H9 (cell line): Measurements from ENCODE around the gene ATP8A1. TPM values are rescaled to one million over a fixed set of nuclear protein-coding genes. Genes with fewer than 3 reads are reported as not detected.

ENCODE experiments used
- DNase-seq: peaks from one replicate; pipeline ENCODE4 v3.0.0-alpha.2; 2017
- H2AFZ ChIP-seq: one replicate; pipeline ENCODE4 v1.6.1; 2013; ENCODE audit warnings: mild to moderate bottlenecking, low read length, control low read depth, moderate library complexity
- H2AK5ac ChIP-seq: 2 replicates; pipeline ENCODE4 v1.6.1; 2013; ENCODE audit warnings: low read length, control low read depth, mixed read lengths; ENCODE audit not compliant: insufficient read length
- H2BK120ac ChIP-seq: one replicate; pipeline ENCODE4 v1.6.1; 2013; ENCODE audit warnings: low read depth, mild to moderate bottlenecking, low read length, control low read depth, inconsistent platforms; ENCODE audit not compliant: poor library complexity, severe bottlenecking
- H2BK12ac ChIP-seq: 2 replicates; pipeline ENCODE4 v1.6.1; 2013; ENCODE audit warnings: low read length, control low read depth, mixed read lengths, low read depth; ENCODE audit not compliant: insufficient read length
- H2BK15ac ChIP-seq: 2 replicates; pipeline ENCODE4 v1.6.1; 2013; ENCODE audit warnings: low read depth, low read length, control low read depth
- H2BK20ac ChIP-seq: one replicate; pipeline ENCODE4 v1.6.1; 2013; ENCODE audit warnings: low read depth, mild to moderate bottlenecking, low read length, control low read depth, inconsistent platforms; ENCODE audit not compliant: poor library complexity, severe bottlenecking
- H2BK5ac ChIP-seq: 2 replicates; pipeline ENCODE4 v1.6.1; 2013; ENCODE audit warnings: low read length, control low read depth, mixed read lengths; ENCODE audit not compliant: insufficient read length
- H3K14ac ChIP-seq: 2 replicates; pipeline ENCODE4 v1.6.1; 2013; ENCODE audit warnings: low read length, control low read depth; ENCODE audit not compliant: insufficient read depth
- H3K18ac ChIP-seq: 2 replicates; pipeline ENCODE4 v1.6.1; 2013; ENCODE audit warnings: low read depth, mild to moderate bottlenecking, mixed read lengths, low read length, control low read depth; ENCODE audit not compliant: insufficient read length
- H3K23ac ChIP-seq: 2 replicates; pipeline ENCODE4 v1.6.1; 2013; ENCODE audit warnings: low read length, control low read depth, mixed read lengths, low read depth; ENCODE audit not compliant: insufficient read length
- H3K23me2 ChIP-seq: 2 replicates; pipeline ENCODE4 v1.6.1; 2013; ENCODE audit warnings: low read depth, mild to moderate bottlenecking, mixed read lengths, low read length, control low read depth; ENCODE audit not compliant: insufficient read length, poor library complexity, severe bottlenecking
- H3K27ac ChIP-seq: 2 replicates; pipeline ENCODE4 v1.5.1; 2013; ENCODE audit warnings: low read length, control low read depth, mixed read lengths, low read depth; ENCODE audit not compliant: insufficient read length
- H3K27me3 ChIP-seq: 2 replicates; pipeline ENCODE4 v1.6.1; 2013; ENCODE audit warnings: low read length, control low read depth, inconsistent platforms; ENCODE audit not compliant: insufficient read depth
- H3K4ac ChIP-seq: 2 replicates; pipeline ENCODE4 v1.6.1; 2013; ENCODE audit warnings: low read depth, mild to moderate bottlenecking, control low read depth, inconsistent platforms, low read length, moderate library complexity
- H3K4me1 ChIP-seq: 2 replicates; pipeline ENCODE4 v1.6.1; 2013; ENCODE audit warnings: low read length, control low read depth, inconsistent platforms; ENCODE audit not compliant: insufficient read depth
- H3K4me2 ChIP-seq: 2 replicates; pipeline ENCODE4 v1.6.1; 2013; ENCODE audit warnings: low read length, control low read depth, mixed read lengths; ENCODE audit not compliant: insufficient read length, insufficient read depth
- H3K56ac ChIP-seq: 2 replicates; pipeline ENCODE4 v1.6.1; 2013; ENCODE audit warnings: low read depth, mild to moderate bottlenecking, mixed read lengths, low read length, control low read depth; ENCODE audit not compliant: insufficient read length
- H3K79me1 ChIP-seq: 2 replicates; pipeline ENCODE4 v1.6.1; 2013; ENCODE audit warnings: low read depth, mild to moderate bottlenecking, moderate library complexity, low read length, control low read depth, inconsistent platforms; ENCODE audit not compliant: insufficient read depth, poor library complexity, severe bottlenecking
- H3K79me2 ChIP-seq: 2 replicates; pipeline ENCODE4 v1.6.1; 2013; ENCODE audit warnings: low read length, control low read depth, inconsistent platforms; ENCODE audit not compliant: insufficient read depth
- H3K9ac ChIP-seq: 2 replicates; pipeline ENCODE4 v1.6.1; 2013; ENCODE audit warnings: low read length, control low read depth, mixed read lengths; ENCODE audit not compliant: insufficient read length; ENCODE audit errors: extremely low read depth
- H3K9me3 ChIP-seq: one replicate; pipeline ENCODE4 v1.6.1; 2013; ENCODE audit warnings: low read depth, low read length, inconsistent platforms; ENCODE audit not compliant: control insufficient read depth
- H3T11ph ChIP-seq: one replicate; pipeline ENCODE4 v1.6.1; 2013; ENCODE audit warnings: mild to moderate bottlenecking, low read length, control low read depth, inconsistent platforms
- H4K20me1 ChIP-seq: one replicate; pipeline ENCODE4 v1.6.1; 2013; ENCODE audit not compliant: control insufficient read depth, insufficient read length, insufficient read depth
- H4K5ac ChIP-seq: 2 replicates; pipeline ENCODE4 v1.6.1; 2013; ENCODE audit warnings: low read depth, mild to moderate bottlenecking, mixed read lengths, low read length, control low read depth; ENCODE audit not compliant: insufficient read length
- H4K8ac ChIP-seq: replicated peaks from 2 replicates; pipeline ENCODE4 v1.6.1; 2013; ENCODE audit warnings: low read length, control low read depth, mixed read lengths, low read depth; ENCODE audit not compliant: insufficient read length
- H4K91ac ChIP-seq: 2 replicates; pipeline ENCODE4 v1.6.1; 2013; ENCODE audit warnings: low read depth, mild to moderate bottlenecking, moderate library complexity, mixed read lengths, low read length, control low read depth; ENCODE audit not compliant: insufficient read length
- H3K27ac Mint-ChIP-seq, 3 experiments: 2 replicates in 2 of 3; 3 replicates in 1 of 3; pipeline ENCODE4 v1.8.0; 2020 to 2021; ENCODE audit warnings: mixed read lengths in 3 of 3, mild to moderate bottlenecking in 1 of 3, moderate library complexity in 1 of 3
- H3K27me3 Mint-ChIP-seq: 2 replicates; pipeline ENCODE4 v1.8.0; 2021; ENCODE audit warnings: low read depth, mild to moderate bottlenecking, moderate library complexity, mixed read lengths
- H3K36me3 Mint-ChIP-seq, 3 experiments: 2 replicates in 2 of 3; 3 replicates in 1 of 3; pipeline ENCODE4 v1.8.0; 2020 to 2021; ENCODE audit warnings: low read depth in 3 of 3, mixed read lengths in 3 of 3; ENCODE audit not compliant: insufficient read depth in 1 of 3
- H3K4me1 Mint-ChIP-seq, 2 experiments: 2 replicates each; pipeline ENCODE4 v1.8.0; 2020; ENCODE audit warnings: mixed read lengths in 2 of 2
- H3K4me3 Mint-ChIP-seq, 2 experiments: 2 replicates in 1 of 2; 3 replicates in 1 of 2; pipeline ENCODE4 v1.8.0; 2020 to 2021; ENCODE audit warnings: mild to moderate bottlenecking in 2 of 2, mixed read lengths in 2 of 2, moderate library complexity in 1 of 2
- H3K9me3 Mint-ChIP-seq, 2 experiments: 2 replicates in 1 of 2; 3 replicates in 1 of 2; pipeline ENCODE4 v1.8.0; 2020; ENCODE audit warnings: mild to moderate bottlenecking in 2 of 2, mixed read lengths in 2 of 2, moderate library complexity in 1 of 2
- CTCF ChIP-seq: fragments of 200-600 bp; sonication (generic); conservative IDR thresholded peaks from 3 replicates; pipeline ENCODE4 v1.8.0; 2021; ENCODE audit warnings: antibody characterized with exemption, mild to moderate bottlenecking
- WGBS: extraction: QIAGEN DNeasy Blood & Tissue Kit; methylation state at CpG from one replicate; pipeline ENCODE4 v1.1.7; 2013; ENCODE audit warnings: missing lambda C conversion rate, low lambda C conversion rate, mixed read lengths; ENCODE audit not compliant: insufficient read length; ENCODE audit errors: extremely low coverage; 5-methylcytosine and 5-hydroxymethylcytosine counted together
- total RNA-seq: library from RNA; stranded (reverse); gene quantifications from 2 replicates; pipeline ENCODE4 v1.2.1, GENCODE V29; 2021

Gene ATP8A1
- total RNA-seq, 1 experiment from 2014 or later = 5.1 TPM

DNA sequence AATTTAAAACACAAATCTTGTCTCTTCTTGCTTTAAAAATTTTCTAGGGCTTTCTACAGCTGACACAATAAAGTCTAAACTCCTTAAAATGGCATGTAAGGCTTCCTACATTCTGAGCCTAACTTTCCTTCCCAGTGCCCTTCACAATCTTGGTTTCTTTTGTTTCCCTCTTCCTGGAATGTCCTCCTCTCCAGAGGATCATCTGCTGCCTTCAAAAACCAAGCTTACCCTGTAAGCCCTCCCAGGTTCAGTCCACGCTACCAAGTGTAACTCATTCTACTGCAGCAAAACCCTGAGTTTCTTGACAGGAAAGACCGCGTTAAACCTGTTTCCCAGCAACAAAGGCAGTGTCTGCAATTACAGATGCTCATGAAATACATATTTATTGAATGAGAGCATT is 168.4 kb downstream of the ATP8A1 start:
- H3K27ac Mint-ChIP-seq = peak overlapping the region; percentile 19 to 88 (median 73); a peak in 4 of 7 replicates

More for the DNA sequence above, 168.4 kb downstream of the ATP8A1 start:
- Histone ChIP-seq H3K4me2 (no peak overlapping the region), H2AFZ (no peak overlapping the region), H3K4ac (no peak overlapping the region), H3K79me1 (no peaks in the 10 kb centered on the region), H4K91ac (no peak overlapping the region), H2BK12ac (no peak overlapping the region), H2BK120ac (no peak overlapping the region), H3K23me2 (no peaks in the 10 kb centered on the region), H2BK15ac (no peak overlapping the region), H3T11ph (no peak overlapping the region), H3K14ac (no peak overlapping the region), H2BK5ac (no peak overlapping the region), H2BK20ac (no peak overlapping the region), H3K9me3 (no peaks in the 10 kb centered on the region), H4K5ac (no peak overlapping the region), H3K18ac (no peak overlapping the region), H3K27me3 (no peaks in the 10 kb centered on the region), H3K9ac (no peak overlapping the region), H3K56ac (no peak overlapping the region), H3K4me1 (peaks cover 19% of the 10 kb centered on the region; the same call in 1 of the 2 replicates), H3K23ac (no peak overlapping the region), H2AK5ac (no peak overlapping the region), H4K8ac (no peak overlapping the region), H3K79me2 (no peaks in the 10 kb centered on the region), H4K20me1 (no peaks in the 10 kb centered on the region), H3K27ac (no peak overlapping the region)
- no peak overlapping the region for H3K4me3 Mint-ChIP-seq
- no CpG with 5 or more reads among the region's 3 CpGs for WGBS
- H3K4me1 Mint-ChIP-seq = peaks cover 70 to 71% of the 10 kb centered on the region in 2 experiments
- H3K36me3 Mint-ChIP-seq = no peaks in the 10 kb centered on the region; a peak in 1 of 7 replicates
- DNase-seq = no peak
- no peaks in the 10 kb centered on the region for H3K9me3 Mint-ChIP-seq
- H3K27me3 Mint-ChIP-seq = no peaks in the 10 kb centered on the region; the same call in 1 of the 2 replicates
- no peak for TF ChIP-seq CTCF
